GM18873 (cell line): ENCODE results near the gene FSCN2.
"Not testable (repeated sequence)": the region's sequence is repeated elsewhere in the genome, so short reads cannot be mapped to it uniquely, and the experiment has no call there.

ENCODE experiments used
- ATAC-seq: cut with Tn5 transposase; IDR thresholded peaks from one replicate; pipeline ENCODE4 v1.9.1; 2021; ENCODE audit warnings: mild to moderate bottlenecking, moderate library complexity, moderate number of reproducible peaks; ENCODE audit not compliant: unreplicated experiment, low FRiP score

The FSCN2 gene

DNA sequence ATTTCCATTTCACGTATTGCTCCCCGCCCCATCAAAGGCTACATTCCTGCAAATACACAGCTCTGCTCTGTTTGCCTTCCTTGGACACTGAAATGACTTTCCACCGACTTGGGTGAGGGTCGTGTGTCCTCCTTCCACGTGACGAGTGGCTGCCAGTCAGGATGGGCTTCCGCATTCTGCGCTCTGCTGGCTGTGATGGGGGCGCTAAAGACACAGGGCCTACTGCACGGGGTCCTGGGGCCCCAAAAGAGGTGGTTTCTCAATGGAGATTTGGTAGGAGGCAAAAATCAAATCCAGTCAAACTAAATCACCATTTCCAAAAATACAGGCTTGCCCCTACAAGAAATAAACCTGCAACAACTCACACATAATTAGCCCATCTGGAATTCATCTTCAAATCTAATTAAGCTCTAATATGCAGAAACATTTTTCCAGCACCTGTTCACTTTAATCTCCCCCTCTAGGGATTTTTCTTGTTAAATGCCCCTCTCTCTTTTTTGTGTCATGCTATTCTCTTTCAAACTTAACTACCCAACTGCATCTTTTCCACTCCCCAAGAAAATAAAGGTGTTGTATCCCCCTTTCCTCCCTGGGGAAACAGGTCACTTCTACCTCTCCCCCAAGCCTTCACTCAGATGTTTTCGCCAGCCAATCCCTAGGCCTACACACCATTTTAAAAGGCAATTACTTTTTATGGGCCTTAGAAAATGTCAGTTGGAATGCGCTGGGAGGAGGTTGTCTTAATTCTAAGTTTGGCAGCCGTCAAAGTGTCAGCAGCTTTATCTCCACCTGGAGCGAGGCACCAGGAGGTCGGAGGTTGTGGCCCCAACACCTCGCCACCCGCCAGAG lies 45.8 kb downstream of the FSCN2 start:
- no peak for ATAC-seq

DNA sequence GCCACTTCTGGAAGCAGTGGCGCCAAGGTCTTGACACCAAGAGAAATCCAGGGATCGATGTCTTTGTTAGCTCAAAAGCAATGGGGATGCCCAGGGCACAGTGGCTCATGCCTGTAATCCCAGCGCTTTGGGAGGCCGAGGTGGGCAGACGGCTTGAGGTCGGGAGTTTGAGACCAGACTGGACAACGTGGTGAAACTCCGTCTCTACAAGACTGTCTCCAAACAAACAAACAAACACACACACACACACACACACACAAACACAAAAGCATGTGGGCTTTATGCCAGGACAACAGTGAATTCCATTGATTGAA lies 46.4 kb downstream of the FSCN2 start:
- ATAC-seq: no peak

DNA sequence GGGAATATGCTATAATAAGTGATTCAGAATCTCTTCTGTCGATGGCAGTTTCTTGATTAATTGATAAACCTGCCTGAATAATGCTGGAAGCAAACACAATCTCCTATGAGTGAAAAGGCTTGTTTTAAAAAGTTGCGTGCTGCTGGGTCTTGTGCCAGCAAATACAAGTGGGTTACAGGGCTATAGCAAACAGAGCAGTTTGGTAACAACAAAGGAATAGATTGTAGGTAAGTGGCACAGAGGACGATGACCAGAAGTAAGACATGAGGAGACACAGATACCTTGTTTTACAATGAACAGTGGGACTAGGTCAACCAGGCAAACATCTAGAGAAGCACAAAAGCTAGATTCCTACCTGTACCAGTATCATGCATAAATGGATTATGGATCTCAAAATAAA lies 47.7 kb downstream of the FSCN2 start:
- ATAC-seq: no peak

DNA sequence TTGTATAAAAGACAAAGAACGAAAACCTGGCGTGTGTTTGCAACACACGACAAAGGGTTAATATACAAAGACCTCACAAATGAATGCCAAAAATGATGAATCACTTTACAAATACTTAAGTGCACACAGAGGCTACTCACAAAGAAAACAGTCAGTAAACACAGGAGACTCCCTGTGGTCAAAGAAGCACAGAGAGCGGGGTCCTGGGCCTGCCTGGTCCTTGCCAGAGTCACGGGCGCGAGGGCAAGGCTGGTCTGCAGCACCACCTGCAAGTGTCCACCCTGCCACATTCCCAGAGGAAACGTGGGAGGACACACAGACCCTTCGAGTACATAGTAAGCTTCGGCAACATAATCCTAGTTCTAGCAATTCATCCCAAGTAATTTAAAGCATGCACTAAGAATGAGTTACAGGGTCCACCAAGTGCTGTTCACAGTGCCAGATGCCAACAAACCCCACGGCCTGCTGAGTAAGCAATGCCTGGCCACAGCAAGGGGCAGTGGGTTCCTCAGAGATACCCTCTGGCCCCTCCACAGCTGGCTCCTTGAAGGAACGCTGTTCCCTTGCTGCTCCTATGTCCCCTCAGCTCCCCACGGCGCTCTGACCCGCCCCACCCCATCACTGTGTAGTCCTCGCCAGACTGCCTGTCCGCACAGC lies 48.6 kb downstream of the FSCN2 start:
- no peak for ATAC-seq

DNA sequence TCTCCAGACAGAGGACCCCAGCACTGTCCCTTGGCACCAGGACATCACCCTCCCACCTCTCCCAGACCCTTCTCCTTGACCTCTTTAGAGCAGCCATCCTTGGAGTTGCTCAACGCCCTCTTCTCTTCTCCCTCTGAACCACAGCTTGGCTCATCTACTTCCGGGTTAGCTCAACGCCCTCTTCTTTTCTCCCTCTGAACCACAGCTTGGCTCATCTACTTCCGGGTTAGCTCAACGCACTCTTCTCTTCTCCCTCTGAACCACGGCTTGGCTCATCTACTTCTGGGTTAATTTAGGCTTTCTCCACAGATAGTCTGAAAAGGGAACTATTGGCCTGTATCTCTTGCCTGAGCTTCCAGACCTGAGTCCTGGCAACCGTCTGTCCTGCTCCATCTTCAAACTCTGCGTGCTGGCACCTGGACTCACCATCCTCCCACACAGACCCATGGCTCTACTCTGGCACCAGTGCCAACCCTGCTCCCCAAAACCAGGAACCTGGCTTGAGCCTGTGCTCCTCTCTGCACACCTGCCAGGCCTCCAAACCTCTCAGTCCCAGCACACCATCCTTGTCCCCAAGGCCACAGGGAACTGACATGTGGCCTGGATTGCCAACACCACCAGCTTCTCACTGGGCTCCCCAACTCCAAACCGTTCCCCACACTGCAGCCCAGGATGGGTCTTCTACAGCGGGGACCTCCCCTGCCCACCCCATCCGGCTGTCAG lies 49.3 kb downstream of the FSCN2 start:
- ATAC-seq: no peak

DNA sequence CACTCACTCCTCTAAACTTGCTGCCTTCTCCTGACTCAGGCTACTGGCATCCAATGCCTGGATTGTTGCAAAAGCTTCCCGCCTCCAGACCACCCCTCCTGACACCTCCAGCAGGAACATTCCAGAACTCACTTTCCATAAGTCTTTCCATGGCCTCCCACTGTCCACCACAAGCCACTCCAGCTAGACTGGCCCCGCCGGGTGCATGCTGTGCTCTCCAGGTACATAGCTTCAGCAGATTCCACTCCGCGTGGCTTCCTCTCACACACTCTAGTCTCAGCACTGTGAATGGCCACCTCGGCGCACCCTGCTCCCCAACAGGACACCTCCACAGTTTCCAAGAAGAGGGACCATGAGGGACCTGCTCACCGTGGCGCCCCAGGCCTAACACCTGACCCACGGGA lies 49.9 kb downstream of the FSCN2 start:
- no peak for ATAC-seq

DNA sequence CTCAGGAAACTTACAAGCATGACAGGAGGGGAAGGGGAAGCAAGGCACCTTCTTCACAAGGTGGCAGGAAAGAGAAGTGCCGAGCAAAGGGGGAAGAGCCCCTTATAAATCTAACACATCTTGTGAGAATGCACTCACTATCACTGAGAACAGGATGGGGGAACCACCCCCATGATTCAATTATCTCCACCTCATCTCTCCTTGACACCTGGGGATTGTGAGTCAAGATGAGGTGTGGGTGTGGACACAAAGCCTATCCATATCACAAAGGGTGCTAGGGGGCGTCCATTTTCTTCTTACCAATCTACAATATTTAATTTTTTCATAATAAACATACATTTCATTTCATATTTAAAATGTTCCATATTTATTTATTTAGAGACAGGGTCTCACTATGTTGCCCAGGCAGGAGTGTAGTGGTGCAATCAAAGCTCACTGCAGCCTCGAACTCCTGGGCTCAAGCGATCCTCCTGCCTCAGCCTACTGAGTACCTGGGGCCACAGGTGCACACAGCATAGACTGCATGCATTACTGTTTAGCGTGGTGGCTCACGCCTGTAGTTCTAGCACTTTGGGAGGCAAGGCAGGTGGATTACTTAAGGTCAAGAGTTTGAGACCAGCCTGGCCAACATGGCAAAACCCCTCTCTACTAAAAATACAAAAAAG lies 50.5 kb downstream of the FSCN2 start:
- no peak for ATAC-seq

DNA sequence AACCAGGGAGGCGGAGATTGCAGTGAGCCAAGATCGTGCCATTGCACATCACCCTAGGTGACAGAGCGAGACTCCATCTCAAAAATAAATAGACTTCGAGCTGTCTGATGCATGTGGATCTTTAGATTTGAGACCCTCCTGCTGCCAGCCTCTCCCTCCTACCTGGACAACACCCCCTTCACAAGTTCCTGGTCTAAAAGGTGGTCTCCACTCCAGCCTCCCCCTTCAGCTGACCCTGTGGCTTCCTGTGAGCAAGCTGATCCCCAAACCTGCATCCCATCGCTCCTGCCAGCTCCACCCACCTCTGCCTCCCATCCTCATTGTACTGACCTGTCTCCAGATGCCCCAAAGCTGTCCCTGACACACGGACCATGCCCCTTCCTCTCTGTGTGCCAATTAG lies 51.1 kb downstream of the FSCN2 start:
- no peak for ATAC-seq

DNA sequence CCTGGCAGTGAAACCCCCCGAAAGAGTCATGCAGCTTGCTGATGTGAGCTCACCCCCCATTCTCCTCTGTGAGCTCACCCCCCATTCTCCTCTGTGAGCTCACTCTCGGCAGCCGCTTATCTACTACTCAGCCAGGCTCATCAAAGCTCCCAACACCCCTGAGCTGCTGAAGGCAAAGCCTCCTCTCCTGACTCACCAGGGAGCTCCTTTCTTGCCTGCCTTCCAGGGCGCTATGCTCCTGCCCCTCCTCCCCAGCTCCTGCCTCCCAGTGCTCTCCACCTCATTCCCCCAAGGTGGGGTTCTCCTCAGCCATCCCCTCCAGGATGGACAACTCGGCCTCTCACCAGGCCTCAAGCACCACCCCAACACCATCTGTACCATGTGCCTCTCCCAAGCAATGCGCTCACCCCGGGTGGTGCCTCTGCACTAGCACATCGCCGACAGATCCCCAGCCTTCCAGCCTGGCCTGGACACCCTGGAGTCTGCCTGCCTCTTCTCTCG lies 51.7 kb downstream of the FSCN2 start:
- ATAC-seq: no peak

DNA sequence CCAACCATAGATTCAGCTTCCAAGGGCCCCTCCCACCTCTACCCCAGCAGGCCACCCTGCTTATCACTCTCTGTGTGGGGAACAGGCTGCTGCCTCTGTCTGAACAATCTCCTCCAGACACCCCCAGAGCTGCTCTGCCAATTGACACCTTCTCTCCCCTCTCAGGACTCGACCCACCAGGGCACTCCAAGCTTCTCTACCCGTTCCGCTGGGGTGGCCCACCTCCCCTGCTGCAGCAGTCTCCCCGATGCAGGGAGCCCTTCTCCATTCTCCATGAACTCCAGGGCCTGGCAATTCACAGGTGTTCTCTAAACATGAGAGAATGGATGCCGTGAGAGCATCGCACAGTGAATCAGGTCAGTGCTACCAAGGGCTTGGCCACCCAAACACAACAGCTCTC lies 52.3 kb downstream of the FSCN2 start:
- no peak for ATAC-seq

DNA sequence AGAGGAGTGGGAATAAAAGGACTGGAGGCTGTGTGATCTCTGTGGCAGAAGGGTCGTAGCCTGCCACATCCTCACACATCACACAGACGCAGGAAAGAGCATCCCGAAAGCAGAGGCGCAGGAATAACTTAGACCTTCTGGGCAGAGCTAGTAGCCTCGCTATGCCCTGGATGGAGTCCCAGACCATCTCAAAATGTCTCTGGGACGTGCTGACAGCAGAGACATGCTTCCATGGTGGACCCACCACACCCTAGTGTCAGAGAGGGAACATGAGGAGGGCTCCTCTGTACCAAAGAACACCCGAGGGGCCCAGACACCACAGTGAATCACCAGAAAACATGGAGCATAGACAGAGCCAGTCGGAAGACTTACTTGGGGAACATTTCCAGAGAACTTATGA lies 53.6 kb downstream of the FSCN2 start:
- ATAC-seq: no peak

DNA sequence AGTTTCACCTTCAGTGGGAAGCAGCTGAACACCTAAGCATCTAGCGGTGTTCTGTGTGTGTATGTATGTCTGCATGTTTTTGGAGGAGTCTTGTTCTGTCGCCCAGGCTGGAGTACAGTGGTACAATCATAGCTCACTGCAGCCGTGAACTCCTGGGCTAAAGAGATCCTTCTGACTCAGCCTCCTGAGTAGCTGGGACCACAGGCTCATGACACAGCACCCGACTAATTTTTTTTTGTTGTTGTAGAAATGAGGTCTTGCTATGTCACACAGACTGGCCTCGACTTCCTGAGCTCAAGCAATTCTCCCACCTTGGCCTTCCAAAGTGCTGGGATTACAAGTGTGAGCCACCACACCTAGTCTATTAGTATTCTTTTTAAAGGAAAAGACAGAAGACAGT lies 54.2 kb downstream of the FSCN2 start:
- ATAC-seq: no peak

DNA sequence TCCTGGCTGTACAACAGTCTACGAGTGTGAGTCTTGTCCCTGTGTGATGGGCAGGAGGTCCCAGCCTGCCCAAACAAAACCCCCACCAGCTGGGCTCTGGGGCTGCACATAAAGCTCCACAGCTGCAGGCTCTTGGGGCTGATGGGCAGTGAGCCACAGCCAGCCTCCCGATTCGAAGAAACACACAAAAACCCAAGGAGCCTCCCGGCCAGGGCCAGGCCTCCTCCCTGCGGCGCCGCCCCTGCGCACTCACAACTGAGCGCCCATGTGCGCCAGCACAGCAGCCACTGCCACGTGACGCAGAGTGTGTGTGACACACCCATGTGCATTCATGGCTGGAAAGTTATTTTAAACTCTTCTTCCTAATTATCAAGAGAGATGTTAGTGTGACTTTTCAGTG lies 54.6 kb downstream of the FSCN2 start:
- ATAC-seq: no peak

DNA sequence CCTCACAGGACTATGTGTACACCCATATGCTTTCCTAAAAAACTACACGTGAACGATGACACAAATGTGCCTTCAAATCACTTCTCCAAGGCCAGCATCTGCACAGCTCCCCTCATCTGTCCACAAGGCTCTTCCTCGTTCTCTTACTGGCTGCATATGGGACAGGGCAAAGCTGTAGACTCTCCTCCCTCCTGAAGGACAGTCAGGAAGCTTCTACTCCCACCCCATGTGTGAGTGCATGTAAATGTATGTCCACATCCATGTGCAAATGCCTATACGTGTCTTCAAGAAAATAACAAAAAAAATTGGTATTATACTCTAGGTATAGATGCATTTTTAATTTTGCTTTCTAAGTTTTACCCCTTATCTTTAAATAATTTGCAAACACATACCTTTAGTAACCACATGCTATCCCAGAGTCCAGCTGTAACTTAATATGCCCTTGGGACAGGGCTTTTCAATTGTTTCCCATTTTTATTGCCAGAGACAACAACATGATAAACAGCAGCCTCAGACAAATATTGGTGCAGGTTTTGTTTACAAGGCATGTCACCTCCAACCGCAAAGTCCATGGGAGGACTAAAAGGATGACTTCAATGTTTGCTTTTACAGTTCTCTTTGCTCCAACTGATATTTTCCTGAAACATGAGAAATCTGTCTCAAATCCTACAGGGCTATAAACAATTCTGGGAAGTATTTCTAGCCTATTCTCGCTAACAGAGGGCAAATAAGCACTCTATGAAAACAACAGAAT lies 55.6 kb downstream of the FSCN2 start:
- no peak for ATAC-seq

DNA sequence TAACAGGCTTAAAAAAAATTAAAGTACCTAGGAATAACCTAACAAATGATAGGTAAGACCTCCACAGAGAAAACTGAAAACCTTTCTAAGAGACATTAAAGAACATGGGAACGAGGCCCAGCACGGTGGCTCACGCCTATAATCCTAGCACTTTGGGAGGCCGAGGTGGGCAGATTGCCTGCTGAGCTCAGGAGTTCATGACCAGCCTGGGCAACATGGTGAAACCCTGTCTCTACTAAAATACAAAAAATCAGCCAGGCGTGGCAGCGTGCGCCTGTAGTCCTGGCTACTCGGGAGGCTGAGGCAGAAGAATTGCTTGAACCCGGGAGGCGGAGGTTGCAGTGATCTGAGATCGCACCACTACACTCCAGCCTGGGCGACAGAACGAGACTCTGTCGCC lies 56.6 kb downstream of the FSCN2 start:
- ATAC-seq: not testable (repeated sequence)

DNA sequence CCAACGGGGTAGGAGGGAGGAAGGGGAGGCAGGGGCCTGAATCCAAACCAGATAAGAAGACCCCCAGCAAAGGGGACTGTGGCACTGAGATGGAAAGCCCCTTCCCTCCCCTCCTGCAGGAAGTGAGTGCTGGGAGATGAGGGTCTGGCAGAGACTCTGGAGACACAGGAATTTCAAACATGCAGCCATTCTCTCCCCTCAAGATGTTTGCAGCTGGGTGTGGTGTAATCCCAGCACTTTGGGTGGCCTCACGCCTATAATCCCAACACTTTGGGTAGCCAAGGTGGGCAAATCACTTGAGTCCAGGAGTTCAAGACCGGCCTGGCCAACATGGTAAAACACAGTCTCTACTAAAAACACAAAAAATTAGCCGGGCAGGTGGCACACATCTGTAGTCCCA lies 57.9 kb downstream of the FSCN2 start:
- ATAC-seq: no peak
